ENCODE results near the gene CLEC1A. TPM values are rescaled to one million over a fixed set of nuclear protein-coding genes. Genes with fewer than 3 reads are reported as not detected.

CLEC1A gene
- total and polyA plus RNA-seq, 7 donors, result 1.1 to 4.8 (median 2.0) TPM; not detected in 2

GRCh38 chr12:10033783-10034545, 64.8 kb downstream of the CLEC1A start:
- H3K4me1 ChIP-seq, result no peaks in the 10 kb centered on the region
- H3K27me3 ChIP-seq, result no peaks in the 10 kb centered on the region
- H3K27ac ChIP-seq, result no peak overlapping the region
- DNase-seq, result no peak
- TF ChIP-seq CTCF (IDR thresholded peaks at IDR 0.05), result peak; percentile 32 to 53 (median 44)
- no peak for TF ChIP-seq POLR2A (IDR thresholded peaks at IDR 0.05)
- no peak for TF ChIP-seq EP300 (IDR thresholded peaks at IDR 0.05)
- H3K4me3 ChIP-seq, result no peak overlapping the region
- intact Hi-C loops (cut with DNase I), result loop anchor here (5.0 kb wide), 1 partner anchor 108 kb away; no protein-coding TSS in a partner anchor
- no peaks in the 10 kb centered on the region for H3K9me3 ChIP-seq
- 53 to 80% methylated on average over 1 of the region's 1 CpG for WGBS, 2 donors
- H3K36me3 ChIP-seq, result no peaks in the 10 kb centered on the region

- no peaks in the 10 kb centered on the region for H3K4me1 ChIP-seq
- no peaks in the 10 kb centered on the region for H3K9me3 ChIP-seq
- no peak for DNase-seq
- no peaks in the 10 kb centered on the region for H3K27me3 ChIP-seq
- intact Hi-C loops (cut with DNase I), result loop anchor here (5.0 kb wide), 1 partner anchor 111 kb away; no protein-coding TSS in a partner anchor
- TF ChIP-seq CTCF (IDR thresholded peaks at IDR 0.05) (no peak), POLR2A (IDR thresholded peaks at IDR 0.05) (no peak), POLR2AphosphoS5 (IDR thresholded peaks at IDR 0.05) (no peak), EP300 (IDR thresholded peaks at IDR 0.05) (no peak)
- 80 to 86% methylated on average over 5 of the region's 5 CpGs for WGBS, 2 donors
- H3K36me3 ChIP-seq, result no peaks in the 10 kb centered on the region
- H3K4me3 ChIP-seq, result no peak overlapping the region
- no peak overlapping the region for H3K27ac ChIP-seq
Measured at GRCh38 chr12:10031771-10032175, 67.0 kb downstream of the CLEC1A start.

- WGBS, 2 donors, result 64 to 67% methylated on average over 4 of the region's 4 CpGs
- TF ChIP-seq POLR2AphosphoS5 (IDR thresholded peaks at IDR 0.05) (no peak), EP300 (IDR thresholded peaks at IDR 0.05) (no peak), POLR2A (IDR thresholded peaks at IDR 0.05) (no peak), CTCF (IDR thresholded peaks at IDR 0.05) (no peak)
- Histone ChIP-seq H3K4me3 (no peak overlapping the region), H3K36me3 (no peaks in the 10 kb centered on the region), H3K4me1 (no peaks in the 10 kb centered on the region), H3K27ac (no peak overlapping the region), H3K27me3 (no peaks in the 10 kb centered on the region), H3K9me3 (no peaks in the 10 kb centered on the region)
- intact Hi-C loops (cut with DNase I), result loop anchor here (5.0 kb wide), 1 partner anchor 111 kb away; no protein-coding TSS in a partner anchor
- DNase-seq, result no peak
Measured at GRCh38 chr12:10031321-10031720, 67.5 kb downstream of the CLEC1A start.

GRCh38 chr12:10030446-10030845, 68.3 kb downstream of the CLEC1A start, which contains the start of gene CLEC9A:
TSS of gene CLEC9A (plus strand) at chr12:10030682. CDS start at chr12:10052688, 22,006 bp downstream.
- H3K9me3 ChIP-seq, result no peaks in the 10 kb centered on the region
- no peak within 1 kb of the TSS for H3K4me3 ChIP-seq
- H3K27me3 ChIP-seq, result no peaks in the 10 kb centered on the region
- intact Hi-C loops (cut with DNase I), result loop anchor here (5.0 kb wide), 1 partner anchor 112 kb away; no protein-coding TSS in a partner anchor
- no peak for DNase-seq
- no peaks in the 10 kb centered on the region for H3K4me1 ChIP-seq
- no peak for TF ChIP-seq EP300 (IDR thresholded peaks at IDR 0.05)
- TF ChIP-seq POLR2A (IDR thresholded peaks at IDR 0.05), result no peak
- no peak for TF ChIP-seq CTCF (IDR thresholded peaks at IDR 0.05)
- no peak for TF ChIP-seq POLR2AphosphoS5 (IDR thresholded peaks at IDR 0.05)
- H3K27ac ChIP-seq, result no peak within 1 kb of the TSS
- 95 to 96% methylated on average over 14 of the region's 14 CpGs for WGBS, 2 donors
- H3K36me3 ChIP-seq, result no peaks in the 10 kb centered on the region
